Neural cell (in vitro differentiated cells): ENCODE data around the gene WDR38. TPM values are rescaled to one million over a fixed set of nuclear protein-coding genes. Genes with fewer than 3 reads are reported as not detected.

Experiments used
- H2AFZ ChIP-seq: fragments of 200-600, 300-800 bp; sonication (generic), shearing (Covaris generic); 2 replicates; pipeline ENCODE4 v1.6.0; 2014; ENCODE audit warnings: low read depth, mild to moderate bottlenecking, antibody characterized with exemption, low read length, moderate library complexity
- H3F3A ChIP-seq: fragments of 200-600 bp; shearing (Covaris generic); 2 replicates; pipeline ENCODE4 v1.6.1; 2016; ENCODE audit warnings: mild to moderate bottlenecking, moderate library complexity, mixed read lengths, antibody characterized with exemption, low read length; ENCODE audit not compliant: insufficient read depth, poor library complexity, severe bottlenecking
- H3K27ac ChIP-seq: fragments of 200-600, 300-800 bp; sonication (generic), shearing (Covaris generic); 2 replicates; pipeline ENCODE4 v1.5.1; 2014; ENCODE audit warnings: mild to moderate bottlenecking, low read length, moderate library complexity
- H3K27me3 ChIP-seq: fragments of 300-800, 200-600 bp; sonication (generic), shearing (Covaris generic); 2 replicates; pipeline ENCODE4 v1.6.0; 2014; ENCODE audit warnings: mild to moderate bottlenecking, low read depth, low read length, moderate library complexity; ENCODE audit not compliant: insufficient read depth
- H3K36me3 ChIP-seq: fragments of 300-800, 200-600 bp; sonication (generic), shearing (Covaris generic); 2 replicates; pipeline ENCODE4 v1.5.1; 2014; ENCODE audit warnings: mild to moderate bottlenecking, antibody characterized with exemption, low read length, moderate library complexity; ENCODE audit not compliant: insufficient read depth
- H3K4me2 ChIP-seq: fragments of 300-800, 200-600 bp; sonication (generic), shearing (Covaris generic); 2 replicates; pipeline ENCODE4 v1.6.0; 2014; ENCODE audit warnings: mild to moderate bottlenecking, low read length
- H3K4me3 ChIP-seq: fragments of 300-800, 200-600 bp; sonication (generic), shearing (Covaris generic); 2 replicates; pipeline ENCODE4 v1.5.1; 2014; ENCODE audit warnings: mild to moderate bottlenecking, low read length, moderate library complexity
- H3K79me2 ChIP-seq: fragments of 200-600 bp; shearing (Covaris generic); replicated peaks from 2 replicates; pipeline ENCODE4 v1.6.0; 2014; ENCODE audit warnings: mild to moderate bottlenecking, low read length, moderate library complexity; ENCODE audit not compliant: insufficient read depth
- H3K9ac ChIP-seq: fragments of 300-800, 200-600 bp; sonication (generic), shearing (Covaris generic); 2 replicates; pipeline ENCODE4 v1.6.1; 2016; ENCODE audit warnings: mild to moderate bottlenecking, low read length, mixed read lengths
- H3K9me2 ChIP-seq: fragments of 200-600 bp; shearing (Covaris generic); 2 replicates; pipeline ENCODE4 v1.6.1; 2016; ENCODE audit warnings: mild to moderate bottlenecking, low read length, mixed read lengths; ENCODE audit not compliant: insufficient read depth
- H3K9me3 ChIP-seq: fragments of 200-600, 300-800 bp; sonication (generic), shearing (Covaris generic); 2 replicates; pipeline ENCODE4 v1.6.1; 2016; ENCODE audit warnings: mild to moderate bottlenecking, mixed run types, low read length, moderate library complexity, mixed read lengths
- H4K20me1 ChIP-seq: fragments of 200-600 bp; shearing (Covaris generic); 2 replicates; pipeline ENCODE4 v1.6.1; 2016; ENCODE audit warnings: mild to moderate bottlenecking, mixed run types; ENCODE audit not compliant: insufficient read depth
- CTCF ChIP-seq: fragments of 450-650 bp; IDR thresholded peaks from 2 replicates; pipeline ENCODE4 v1.5.1; 2014; ENCODE audit warnings: antibody characterized with exemption, mild to moderate bottlenecking, moderate library complexity; ENCODE audit not compliant: poor library complexity, severe bottlenecking
- EP300 ChIP-seq: fragments of 450-650 bp; conservative IDR thresholded peaks from 2 replicates; pipeline ENCODE4 v1.6.1; 2014; ENCODE audit warnings: antibody characterized with exemption, mild to moderate bottlenecking, moderate library complexity; ENCODE audit not compliant: poor library complexity, severe bottlenecking
- EZH2 ChIP-seq: fragments of 200-600, 300-800 bp; shearing (Covaris generic), sonication (generic); IDR thresholded peaks from 2 replicates; pipeline ENCODE4 v1.6.1; 2014; ENCODE audit warnings: antibody characterized with exemption, low read length, borderline replicate concordance, mild to moderate bottlenecking; ENCODE audit not compliant: insufficient read depth, poor library complexity, severe bottlenecking
- MXI1 ChIP-seq: fragments of 450-650 bp; conservative IDR thresholded peaks from 2 replicates; pipeline ENCODE4 v1.6.1; 2014; ENCODE audit warnings: antibody characterized with exemption, mild to moderate bottlenecking; ENCODE audit not compliant: poor library complexity, severe bottlenecking
- POLR2AphosphoS5 ChIP-seq: IDR thresholded peaks from 2 replicates; pipeline ENCODE4 v1.6.1; 2012
- RAD21 ChIP-seq: fragments of 450-650 bp; conservative IDR thresholded peaks from 2 replicates; pipeline ENCODE4 v1.6.1; 2014; ENCODE audit warnings: antibody characterized with exemption, mild to moderate bottlenecking, moderate library complexity
- REST ChIP-seq: IDR thresholded peaks from 2 replicates; pipeline ENCODE4 v1.6.1; 2012; ENCODE audit warnings: borderline replicate concordance
- SMC3 ChIP-seq: fragments of 450-650 bp; conservative IDR thresholded peaks from 2 replicates; pipeline ENCODE4 v1.6.1; 2014; ENCODE audit warnings: antibody characterized with exemption, mild to moderate bottlenecking, moderate library complexity; ENCODE audit not compliant: poor library complexity
- TAF1 ChIP-seq: IDR thresholded peaks from 2 replicates; pipeline ENCODE4 v1.6.1; 2012; ENCODE audit warnings: low read depth
- polyA plus RNA-seq: library from polyadenylated mRNA; depleted of rRNA; stranded (reverse); fragments of >200 nt; gene quantifications from 2 replicates; pipeline ENCODE4 v1.2.3, GENCODE V29; 2014

WDR38 gene
- polyA plus RNA-seq, 1 donor from 2014 or later, result not detected

GRCh38 chr9:124853605-124854143, 414 bp downstream of the WDR38 start:
- H3K27me3 ChIP-seq, result no peaks in the 10 kb centered on the region
- no peak overlapping the region for H3K27ac ChIP-seq
- TF ChIP-seq POLR2AphosphoS5, result no peak
- TF ChIP-seq REST, result no peak
- no peak for TF ChIP-seq EP300
- no peak for TF ChIP-seq TAF1
- TF ChIP-seq MXI1, result no peak
- TF ChIP-seq EZH2, result no peak
- no peak for TF ChIP-seq RAD21
- no peak for TF ChIP-seq SMC3
- no peaks in the 10 kb centered on the region for H3F3A ChIP-seq
- H3K9me3 ChIP-seq, result no peaks in the 10 kb centered on the region
- no peaks in the 10 kb centered on the region for H3K9me2 ChIP-seq
- H3K79me2 ChIP-seq, result no peaks in the 10 kb centered on the region
- no peaks in the 10 kb centered on the region for H3K36me3 ChIP-seq
- H2AFZ ChIP-seq, result no peak overlapping the region
- peak overlapping the region; percentile 35 for H3K9ac ChIP-seq
- no peaks in the 10 kb centered on the region for H4K20me1 ChIP-seq
- H3K4me3 ChIP-seq, result peak overlapping the region; percentile 66
- no peak overlapping the region for H3K4me2 ChIP-seq

- Histone ChIP-seq H3K9ac (no peak overlapping the region), H3K9me2 (no peaks in the 10 kb centered on the region), H3K9me3 (no peaks in the 10 kb centered on the region), H3K79me2 (no peaks in the 10 kb centered on the region), H3K4me2 (no peak overlapping the region), H2AFZ (no peak overlapping the region), H3K36me3 (no peaks in the 10 kb centered on the region), H3K27me3 (no peaks in the 10 kb centered on the region), H3K4me3 (no peak overlapping the region), H3F3A (no peaks in the 10 kb centered on the region), H4K20me1 (no peaks in the 10 kb centered on the region), H3K27ac (no peak overlapping the region)
- TF ChIP-seq EZH2, result no peak
- no peak for TF ChIP-seq TAF1
Measured at GRCh38 chr9:124854161-124854560, 901 bp downstream of the WDR38 start.

GRCh38 chr9:124854822-124855221, 1.6 kb downstream of the WDR38 start:
- Histone ChIP-seq H3K27me3 (no peaks in the 10 kb centered on the region), H3K27ac (no peak overlapping the region), H4K20me1 (peaks cover 5% of the 10 kb centered on the region), H3K4me3 (no peak overlapping the region), H2AFZ (no peak overlapping the region), H3K9me3 (no peaks in the 10 kb centered on the region), H3K4me2 (no peak overlapping the region), H3K79me2 (no peaks in the 10 kb centered on the region), H3K36me3 (no peaks in the 10 kb centered on the region), H3K9ac (no peak overlapping the region), H3K9me2 (no peaks in the 10 kb centered on the region), H3F3A (no peaks in the 10 kb centered on the region)
- TF ChIP-seq SMC3 (no peak), POLR2AphosphoS5 (no peak), EZH2 (no peak), MXI1 (no peak), REST (no peak), RAD21 (no peak), CTCF (no peak), TAF1 (no peak), EP300 (no peak)
